ENCODE data around the gene PCSK6. TPM values are rescaled to one million over a fixed set of nuclear protein-coding genes. Genes with fewer than 3 reads are reported as not detected.

The PCSK6 gene
- total RNA-seq, 4 donors from 2014 or later, result 1.4 to 12.8 (median 6.9) TPM

DNA sequence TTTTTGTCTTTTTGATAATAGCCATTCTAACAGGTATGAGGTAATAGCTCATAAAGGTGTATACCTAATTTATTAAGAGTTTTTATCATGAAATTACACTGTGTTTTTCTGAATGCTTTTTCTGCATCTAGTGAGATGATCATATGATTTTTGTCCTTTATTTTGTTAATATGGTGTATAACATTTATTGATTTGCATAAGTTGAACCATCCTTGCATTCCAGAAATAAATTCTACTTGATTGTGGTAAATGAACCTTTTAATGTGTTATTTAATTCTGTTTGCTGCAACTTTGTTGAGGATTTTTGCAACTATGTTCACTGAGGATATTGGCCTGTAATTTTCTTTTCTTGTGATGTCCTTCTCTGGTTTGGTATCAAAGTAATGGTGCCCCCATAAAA is 28.0 kb upstream of the PCSK6 start:
- H3K9me3 ChIP-seq, result peaks cover 0 to 6% of the 10 kb centered on the region in 2 donors
- intact Hi-C loops (cut with DNase I; ENCODE audit: low total_unique reads), result no loop called here
- no peak overlapping the region for H3K4me3 ChIP-seq
- H3K27ac ChIP-seq, result no peak overlapping the region
- peaks cover 0 to 3% of the 10 kb centered on the region in 2 donors for H3K27me3 ChIP-seq
- no peak for DNase-seq
- no peaks in the 10 kb centered on the region for H3K36me3 ChIP-seq
- no peak for TF ChIP-seq POLR2A (IDR thresholded peaks at IDR 0.05)
- TF ChIP-seq, protein P1, sequence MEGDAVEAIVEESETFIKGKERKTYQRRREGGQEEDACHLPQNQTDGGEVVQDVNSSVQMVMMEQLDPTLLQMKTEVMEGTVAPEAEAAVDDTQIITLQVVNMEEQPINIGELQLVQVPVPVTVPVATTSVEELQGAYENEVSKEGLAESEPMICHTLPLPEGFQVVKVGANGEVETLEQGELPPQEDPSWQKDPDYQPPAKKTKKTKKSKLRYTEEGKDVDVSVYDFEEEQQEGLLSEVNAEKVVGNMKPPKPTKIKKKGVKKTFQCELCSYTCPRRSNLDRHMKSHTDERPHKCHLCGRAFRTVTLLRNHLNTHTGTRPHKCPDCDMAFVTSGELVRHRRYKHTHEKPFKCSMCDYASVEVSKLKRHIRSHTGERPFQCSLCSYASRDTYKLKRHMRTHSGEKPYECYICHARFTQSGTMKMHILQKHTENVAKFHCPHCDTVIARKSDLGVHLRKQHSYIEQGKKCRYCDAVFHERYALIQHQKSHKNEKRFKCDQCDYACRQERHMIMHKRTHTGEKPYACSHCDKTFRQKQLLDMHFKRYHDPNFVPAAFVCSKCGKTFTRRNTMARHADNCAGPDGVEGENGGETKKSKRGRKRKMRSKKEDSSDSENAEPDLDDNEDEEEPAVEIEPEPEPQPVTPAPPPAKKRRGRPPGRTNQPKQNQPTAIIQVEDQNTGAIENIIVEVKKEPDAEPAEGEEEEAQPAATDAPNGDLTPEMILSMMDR (IDR thresholded peaks at IDR 0.05), result no peak
- H3K4me1 ChIP-seq, result no peaks in the 10 kb centered on the region

DNA sequence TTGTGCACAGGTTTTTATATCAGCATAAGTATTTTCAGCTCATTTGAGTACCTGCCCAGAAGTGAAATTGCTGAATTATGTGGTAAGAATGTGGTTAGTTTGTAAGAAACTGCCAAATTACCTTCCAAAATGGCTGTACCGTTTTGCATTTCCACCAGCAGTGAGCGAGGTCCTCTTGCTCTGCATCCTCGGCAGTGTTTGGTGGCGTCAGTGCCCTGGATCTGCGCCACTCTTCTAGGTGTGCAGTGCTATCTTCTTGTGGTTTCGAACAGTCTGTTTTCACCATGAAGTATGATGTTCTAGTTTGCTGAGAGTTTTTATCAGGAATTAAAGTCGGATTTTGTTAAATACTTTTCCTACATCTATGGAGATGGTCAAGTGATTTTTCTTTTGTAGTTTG is 24.8 kb upstream of the PCSK6 start:
- H3K27ac ChIP-seq, result no peak overlapping the region
- intact Hi-C loops (cut with DNase I; ENCODE audit: low total_unique reads), result no loop called here
- H3K4me3 ChIP-seq, result no peak overlapping the region
- no peaks in the 10 kb centered on the region for H3K4me1 ChIP-seq
- H3K27me3 ChIP-seq, result peaks cover 0 to 3% of the 10 kb centered on the region in 2 donors
- DNase-seq, result no peak
- H3K9me3 ChIP-seq, result peaks cover 0 to 6% of the 10 kb centered on the region in 2 donors
- no peak for TF ChIP-seq POLR2A (IDR thresholded peaks at IDR 0.05)
- TF ChIP-seq, protein P1 (IDR thresholded peaks at IDR 0.05), result no peak
- no peaks in the 10 kb centered on the region for H3K36me3 ChIP-seq

DNA sequence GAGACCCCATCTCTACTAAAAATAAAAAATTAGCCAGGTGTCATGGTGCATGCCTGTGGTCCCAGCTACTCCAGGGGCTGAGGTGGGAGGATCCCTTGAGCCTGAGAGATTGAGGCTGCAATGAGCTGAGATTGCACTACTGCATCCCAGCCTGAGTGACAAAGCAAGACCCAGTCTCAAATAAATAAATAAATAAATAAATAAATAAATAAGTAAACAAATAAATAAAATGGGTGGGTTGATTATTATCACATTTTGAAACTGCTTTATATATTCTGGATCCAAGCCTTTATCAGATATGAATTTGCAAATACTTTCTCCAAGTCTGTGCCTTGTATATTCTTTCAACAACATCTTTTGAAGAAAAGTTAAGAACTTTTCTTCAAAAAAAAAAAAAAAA is 22.2 kb upstream of the PCSK6 start:
- Histone ChIP-seq H3K4me3 (no peak overlapping the region), H3K27ac (no peak overlapping the region), H3K27me3 (no peaks in the 10 kb centered on the region), H3K9me3 (no peaks in the 10 kb centered on the region), H3K36me3 (no peaks in the 10 kb centered on the region), H3K4me1 (no peaks in the 10 kb centered on the region)
- intact Hi-C loops (cut with DNase I; ENCODE audit: low total_unique reads), result no loop called here
- no peak for DNase-seq
- TF ChIP-seq POLR2A (IDR thresholded peaks at IDR 0.05), result no peak
- TF ChIP-seq, protein P1 (IDR thresholded peaks at IDR 0.05), result no peak

DNA sequence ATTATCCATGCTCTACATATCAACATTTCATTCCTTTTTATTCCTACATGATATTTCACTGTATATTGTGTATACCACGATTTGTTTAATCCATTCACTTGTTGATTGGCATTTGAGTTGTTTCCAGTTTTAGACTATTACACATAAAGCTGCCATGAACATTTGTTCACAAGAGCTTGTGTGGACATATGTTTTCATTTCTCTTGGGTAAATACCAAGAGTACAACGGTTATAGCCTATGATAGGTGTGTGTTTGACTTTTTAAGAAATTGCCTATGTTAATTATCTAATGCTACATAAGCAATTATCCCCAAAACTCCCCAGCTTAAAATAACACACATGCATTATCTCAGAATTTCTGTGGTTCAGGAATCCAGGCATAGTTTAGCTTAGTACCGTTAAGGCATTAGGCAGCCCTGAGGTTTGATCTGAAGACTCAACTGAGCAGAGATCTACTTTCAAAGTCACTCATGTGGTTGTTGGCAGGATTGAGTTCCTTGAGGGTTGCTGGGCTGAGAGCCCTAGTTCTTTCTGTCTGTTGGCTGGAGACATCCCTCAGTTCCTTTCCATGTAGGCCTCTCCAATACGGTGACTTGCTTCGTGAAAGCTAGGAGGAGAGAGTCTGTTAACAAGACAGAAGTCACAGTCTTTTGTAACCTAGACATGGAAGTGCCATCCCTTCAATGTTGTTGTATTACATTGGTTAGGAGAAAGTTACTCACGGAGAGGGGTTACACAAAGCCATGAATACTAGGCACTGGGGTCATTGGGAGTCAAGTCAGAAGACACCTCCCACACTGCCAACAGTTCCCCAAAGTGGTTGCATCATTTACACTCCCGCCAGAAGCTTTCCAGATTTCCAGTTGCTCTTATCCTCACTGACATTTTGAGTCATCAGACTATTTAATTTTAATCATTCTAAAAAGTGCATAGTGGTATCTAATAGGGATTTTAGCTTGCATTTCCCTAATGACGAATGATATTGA is 21.0 kb upstream of the PCSK6 start:
- no peak for DNase-seq

DNA sequence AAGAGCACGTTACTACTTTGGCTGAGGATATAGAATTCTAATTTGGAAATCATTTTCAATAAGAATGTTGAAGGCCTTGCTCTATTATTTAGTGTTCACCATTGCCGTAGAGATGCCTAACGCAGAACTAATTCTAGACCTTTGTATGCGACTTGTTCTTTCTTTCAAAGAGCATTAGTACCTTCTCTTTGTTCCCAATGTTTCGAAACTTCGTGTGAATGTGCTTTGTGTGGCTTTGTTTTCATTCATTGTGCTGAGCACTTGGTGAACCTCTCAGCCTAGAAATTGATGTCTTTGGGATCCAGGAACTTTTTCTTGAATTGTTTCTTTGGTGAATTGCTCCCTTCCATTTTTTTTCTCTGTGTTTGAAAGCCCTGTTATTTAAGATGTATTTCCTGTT is 19.8 kb upstream of the PCSK6 start:
- Histone ChIP-seq H3K27me3 (no peaks in the 10 kb centered on the region), H3K4me1 (no peaks in the 10 kb centered on the region), H3K4me3 (no peak overlapping the region), H3K36me3 (no peaks in the 10 kb centered on the region), H3K27ac (no peak overlapping the region), H3K9me3 (no peaks in the 10 kb centered on the region)
- no peak for DNase-seq
- intact Hi-C loops (cut with DNase I; ENCODE audit: low total_unique reads), result no loop called here
- TF ChIP-seq POLR2A (IDR thresholded peaks at IDR 0.05), result no peak
- TF ChIP-seq, protein P1 (IDR thresholded peaks at IDR 0.05), result no peak

More for the DNA sequence above, 21.0 kb upstream of the PCSK6 start:
- intact Hi-C loops (cut with DNase I; ENCODE audit: low total_unique reads), result no loop called here
- H3K9me3 ChIP-seq, result no peaks in the 10 kb centered on the region
- H3K27ac ChIP-seq, result no peak overlapping the region
- H3K4me3 ChIP-seq, result no peak overlapping the region
- TF ChIP-seq POLR2A (IDR thresholded peaks at IDR 0.05), result no peak
- TF ChIP-seq, protein P1 (IDR thresholded peaks at IDR 0.05), result no peak
- H3K36me3 ChIP-seq, result no peaks in the 10 kb centered on the region
- no peaks in the 10 kb centered on the region for H3K27me3 ChIP-seq
- H3K4me1 ChIP-seq, result no peaks in the 10 kb centered on the region

Measured in uterus (tissue), 4 donors.